GM12801 (cell line): ENCODE results near the gene SBNO2.

Experiments used
- CTCF ChIP-seq: IDR thresholded peaks from one replicate; pipeline ENCODE4 v1.5.1; 2011; ENCODE audit warnings: control low read depth; ENCODE audit not compliant: insufficient read length; ENCODE audit errors: extremely low read depth

Gene SBNO2

DNA sequence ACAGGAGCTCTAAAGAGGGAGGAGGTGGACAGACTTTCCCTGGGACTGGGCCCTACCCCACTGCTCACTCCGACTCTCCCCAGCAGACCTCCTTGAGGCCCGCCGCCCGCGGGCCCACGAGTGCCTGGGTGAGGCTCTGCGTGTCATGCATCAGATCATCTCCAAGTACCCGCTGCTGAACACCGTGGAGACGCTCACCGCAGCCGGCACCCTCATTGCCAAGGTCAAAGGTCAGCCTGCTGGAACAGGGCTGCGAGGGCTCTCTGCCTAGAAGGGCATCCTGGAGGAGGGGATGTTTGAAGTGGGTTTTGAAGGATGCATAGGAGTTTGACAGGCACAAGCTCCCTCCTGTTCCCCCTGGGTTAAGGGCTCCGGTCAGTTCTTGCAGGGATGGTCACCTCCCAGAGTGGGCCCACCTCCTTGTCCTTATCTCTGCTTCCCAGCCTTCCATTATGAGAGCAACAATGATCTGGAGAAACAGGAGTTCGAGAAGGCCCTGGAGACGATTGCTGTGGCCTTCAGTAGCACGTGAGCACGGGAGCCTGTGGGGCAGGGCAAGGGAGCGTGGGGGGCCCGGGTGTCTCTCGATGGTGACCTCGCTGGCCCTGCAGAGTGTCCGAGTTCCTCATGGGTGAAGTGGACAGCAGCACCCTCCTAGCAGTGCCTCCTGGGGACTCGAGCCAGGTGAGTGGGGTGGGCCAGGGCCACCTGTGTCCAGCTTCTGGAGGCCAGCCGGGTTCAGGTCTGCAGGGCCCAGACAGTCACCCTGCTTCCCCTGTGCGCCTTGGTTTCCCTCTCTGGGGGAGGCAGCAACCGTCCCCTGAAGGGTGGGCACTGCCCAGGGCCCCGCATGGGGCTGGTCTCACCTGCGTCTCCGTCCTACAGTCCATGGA lies 100.8 kb downstream of the SBNO2 start:
- TF ChIP-seq CTCF: no peak

DNA sequence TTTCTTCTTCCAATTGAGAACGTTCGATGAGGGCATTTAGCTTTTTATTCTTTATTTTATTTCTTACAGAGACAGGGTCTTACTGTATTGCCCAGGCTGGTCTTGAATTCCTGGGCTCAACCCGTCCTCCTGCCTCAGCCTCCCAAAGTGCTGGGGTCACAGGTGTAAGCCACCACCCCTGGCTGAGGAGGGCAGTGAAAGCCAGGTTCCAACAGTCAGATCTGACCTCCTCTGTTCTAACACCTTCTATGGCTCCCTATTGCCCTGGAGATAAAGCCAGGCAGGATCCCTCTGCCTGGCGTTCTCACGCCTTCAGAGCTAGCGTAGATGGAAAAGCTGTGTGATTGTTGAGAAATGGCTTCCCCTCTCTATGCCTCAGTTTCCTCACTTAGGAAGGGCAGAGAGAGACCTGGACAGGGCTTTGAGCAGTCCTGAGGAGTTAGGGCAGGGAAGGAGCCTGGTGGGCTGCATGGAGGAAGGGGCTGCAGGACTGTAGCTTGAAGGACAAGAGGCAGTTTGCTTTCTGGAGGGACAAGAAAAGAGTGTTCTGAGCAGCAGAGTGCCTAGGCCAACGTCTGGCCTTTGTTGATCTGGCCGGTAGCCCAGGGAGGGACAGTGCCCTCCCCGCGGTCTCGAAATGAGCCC lies 101.6 kb downstream of the SBNO2 start:
- TF ChIP-seq CTCF: no peak

DNA sequence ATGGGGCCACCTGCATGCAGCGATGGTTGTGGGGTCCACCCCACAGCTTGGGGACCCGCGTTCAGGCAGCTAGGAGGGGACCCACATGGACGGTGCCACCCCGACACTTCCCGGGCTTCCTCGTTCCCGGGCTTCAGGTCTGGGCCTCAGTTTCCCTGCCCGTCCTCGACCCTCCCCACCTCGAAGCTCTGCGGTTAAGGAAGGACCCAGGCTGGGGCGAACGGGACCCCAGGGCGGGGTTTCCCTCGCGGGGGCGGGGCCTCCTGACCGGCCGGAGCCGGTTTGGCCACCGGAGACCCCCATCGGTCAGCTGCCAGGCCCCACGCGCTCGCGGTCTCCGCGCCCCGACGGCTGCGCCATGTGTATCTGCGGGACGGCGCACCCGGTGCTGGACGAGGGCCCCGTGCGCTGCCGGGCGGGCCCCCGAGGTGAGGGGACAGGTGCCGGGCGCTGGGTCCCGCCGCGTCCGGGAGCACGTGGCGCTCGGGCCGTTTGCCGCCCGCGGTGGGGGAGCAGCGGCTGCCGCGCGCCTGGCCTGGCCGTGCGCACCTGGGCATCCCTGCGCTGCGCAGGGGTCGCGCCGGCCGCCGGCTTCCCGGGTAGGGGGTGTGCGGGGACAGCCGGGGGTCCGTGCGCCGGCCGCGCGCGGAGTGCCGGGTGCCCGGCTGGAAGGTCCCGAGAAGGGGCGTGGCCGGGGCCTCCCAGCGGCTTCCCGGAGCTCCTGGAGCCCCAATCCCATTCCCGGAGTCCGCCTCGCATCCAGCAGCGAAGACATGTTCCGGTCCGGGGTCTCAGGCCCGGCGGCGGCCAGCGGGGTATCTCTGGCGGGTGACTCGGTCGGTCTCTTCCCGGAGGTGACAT lies 102.9 kb downstream of the SBNO2 start:
- TF ChIP-seq CTCF: no peak

DNA sequence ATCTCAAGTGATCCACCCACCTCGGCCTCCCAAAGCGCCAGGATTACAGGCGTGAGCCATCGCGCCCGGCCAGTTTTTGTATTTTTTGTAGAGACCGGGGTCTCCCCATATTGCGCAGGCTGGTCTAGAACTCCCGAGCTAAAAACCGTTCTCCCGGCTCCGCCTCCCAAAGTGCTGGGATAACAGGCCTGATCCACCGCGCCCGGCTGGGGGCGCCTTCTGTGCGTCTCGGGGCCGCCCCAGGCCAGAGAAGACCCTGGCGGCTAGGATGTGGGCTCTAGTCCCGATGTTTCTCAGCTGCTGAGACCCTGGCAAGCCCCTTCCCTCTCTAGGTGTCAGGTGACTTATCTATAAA lies 103.5 kb downstream of the SBNO2 start:
- TF ChIP-seq CTCF: no peak

DNA sequence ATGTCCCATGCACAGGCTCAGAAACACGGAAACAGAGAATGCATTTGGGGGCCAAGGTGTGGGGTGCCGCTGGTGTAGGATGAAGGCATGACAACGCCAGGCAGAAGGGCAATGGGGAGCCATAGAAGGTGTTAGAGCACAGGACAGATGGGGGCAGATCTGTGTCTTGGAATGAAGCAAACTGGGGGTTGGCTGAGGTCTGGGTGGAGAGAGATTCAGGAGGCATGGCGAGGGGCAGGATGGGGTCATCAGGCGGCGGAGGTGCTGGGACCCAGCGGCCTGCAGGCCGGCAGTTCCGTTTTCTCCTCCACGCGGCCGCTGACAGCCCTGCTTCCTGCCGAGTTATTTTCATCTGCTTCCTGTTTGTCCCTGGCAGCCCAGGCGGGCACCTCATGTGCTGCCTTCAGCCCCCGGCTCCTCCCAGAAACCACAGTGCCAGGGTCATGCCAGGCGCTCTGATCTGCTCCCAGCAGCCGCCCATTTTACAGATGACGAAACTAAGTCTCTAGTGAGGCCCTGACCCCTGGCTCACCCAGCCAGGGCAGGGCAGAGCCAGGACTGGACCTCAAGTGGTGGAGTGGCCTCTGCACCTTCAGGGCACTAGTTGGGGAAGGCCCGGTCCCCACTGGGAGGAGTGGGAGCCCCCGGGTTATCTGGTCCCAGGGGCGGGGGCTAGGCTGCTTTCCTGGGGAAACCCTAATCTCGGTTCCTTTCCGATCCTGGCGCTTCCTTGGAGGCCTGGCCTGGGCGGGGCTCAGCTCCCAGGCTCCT lies 104.9 kb downstream of the SBNO2 start:
- TF ChIP-seq CTCF: no peak

GRCh38 chr19:1068009-1069001 lies 105.8 kb downstream of the SBNO2 start:
- TF ChIP-seq CTCF: no peak
